HCT116 (cell line): ENCODE results near the gene RXFP4. TPM values are rescaled to one million over a fixed set of nuclear protein-coding genes. Genes with fewer than 3 reads are reported as not detected.

Experiments used
- ATAC-seq: fragments of 200-7000 bp; cut with Tn5 transposase; 2 replicates; pipeline ENCODE4 v1.9.1; 2020; ENCODE audit warnings: mild to moderate bottlenecking, moderate library complexity
- BruUV-seq: library from RNA; stranded (reverse); fragments of 400-500 nt; replicated peaks from 2 replicates; lab custom pipeline; 2021; lab: Mats Ljungman, UMichigan
- CTCF ChIA-PET: fragments of 300-600 bp; sonication (Branson Sonifier 250); formaldehyde crosslinking; loops from one replicate; lab custom pipeline; 2021; ENCODE audit warnings: antibody characterized with exemption; lab: Charles Lee
- POLR2A ChIA-PET: fragments of 300-600, 350-600 bp; sonication (Branson Sonifier 250); formaldehyde crosslinking; loops from one replicate; lab custom pipeline; 2021; ENCODE audit warnings: antibody characterized with exemption; lab: Charles Lee
- RAD21 ChIA-PET, 2 experiments: fragments of 300-600 bp; sonication (Branson Sonifier 250); formaldehyde crosslinking; loops; one replicate each; lab custom pipeline; 2023; ENCODE audit warnings: low total read pairs in 2 of 2; ENCODE audit not compliant: uncharacterized antibody in 2 of 2, unreplicated experiment in 2 of 2, low non-redundant PET in 1 of 2; lab: Charles Lee
- DNase-seq: peaks from one replicate; pipeline ENCODE4 v3.0.0-alpha.2; 2010; ENCODE audit warnings: low read depth, low spot score
- H2AFZ ChIP-seq: fragments of 200-600 bp; shearing (Covaris generic), sonication (generic); 2 replicates; pipeline ENCODE4 v1.6.1; 2017; ENCODE audit warnings: low read depth, mixed run types, mixed read lengths, antibody characterized with exemption, low read length; ENCODE audit not compliant: poor library complexity, severe bottlenecking
- H3K27ac ChIP-seq: 2 replicates; pipeline ENCODE4 v1.5.1; 2012; ENCODE audit warnings: low read depth, low read length
- H3K27me3 ChIP-seq: fragments of 200-600 bp; sonication (generic); 2 replicates; pipeline ENCODE4 v1.6.1; 2016; ENCODE audit warnings: mixed run types, low read length, mixed read lengths; ENCODE audit not compliant: insufficient read depth
- H3K36me3 ChIP-seq, 2 experiments: fragments of 200-500 bp in 1 of 2; fragments of 200-600 bp in 1 of 2; sonication (Bioruptor generic) in 1 of 2; sonication (generic) in 1 of 2; 2 replicates each; pipeline versions ENCODE4 v1.5.1 to v1.6.1; 2014 to 2016; ENCODE audit warnings: low read length in 2 of 2, inconsistent platforms in 1 of 2, mixed read lengths in 1 of 2, mixed run types in 1 of 2; ENCODE audit not compliant: insufficient read depth in 2 of 2, control insufficient read depth in 1 of 2
- H3K4me1 ChIP-seq, 2 experiments: fragments of 200-600 bp in 1 of 2; sonication (generic) in 1 of 2; 2 replicates each; pipeline versions ENCODE4 v1.5.1 to v1.6.1; 2012 to 2017; ENCODE audit warnings: low read length in 2 of 2, inconsistent platforms in 1 of 2, mild to moderate bottlenecking in 1 of 2, mixed read lengths in 1 of 2, mixed run types in 1 of 2, moderate library complexity in 1 of 2; ENCODE audit not compliant: insufficient read depth in 2 of 2, control insufficient read depth in 1 of 2
- H3K4me2 ChIP-seq: fragments of 200-600 bp; sonication (generic); 2 replicates; pipeline ENCODE4 v1.6.1; 2017; ENCODE audit warnings: mixed run types, low read length, mixed read lengths
- H3K4me3 ChIP-seq, 2 experiments: fragments of 200-600 bp in 1 of 2; sonication (generic) in 1 of 2; replicated peaks in 1 of 2; 2 replicates each; pipeline ENCODE4 v1.5.1; 2011 to 2016; ENCODE audit warnings: low read length in 2 of 2, control low read depth in 1 of 2, low read depth in 1 of 2, mild to moderate bottlenecking in 1 of 2, mixed read lengths in 1 of 2, mixed run types in 1 of 2
- H3K79me2 ChIP-seq: fragments of 200-600 bp; sonication (generic); 2 replicates; pipeline ENCODE4 v1.6.1; 2017; ENCODE audit warnings: mild to moderate bottlenecking, mixed run types, low read length, moderate library complexity, mixed read lengths; ENCODE audit not compliant: insufficient read depth
- H3K9ac ChIP-seq: fragments of 200-600 bp; sonication (generic); 2 replicates; pipeline ENCODE4 v1.6.1; 2016; ENCODE audit warnings: low read length, mixed read lengths
- H3K9me2 ChIP-seq: fragments of 200-600 bp; sonication (generic), shearing (Covaris generic); 2 replicates; pipeline ENCODE4 v1.6.1; 2017; ENCODE audit warnings: mixed run types, mild to moderate bottlenecking, moderate library complexity; ENCODE audit not compliant: insufficient read depth
- H3K9me3 ChIP-seq, 2 experiments: fragments of 200-500 bp in 1 of 2; fragments of 200-600 bp in 1 of 2; sonication (Bioruptor generic) in 1 of 2; sonication (generic) in 1 of 2; 2 replicates each; pipeline ENCODE4 v1.6.1; 2014 to 2017; ENCODE audit warnings: low read length in 2 of 2, mixed read lengths in 2 of 2, inconsistent platforms in 1 of 2, low read depth in 1 of 2, mild to moderate bottlenecking in 1 of 2, mixed run types in 1 of 2, moderate library complexity in 1 of 2; ENCODE audit not compliant: control insufficient read depth in 1 of 2, insufficient read depth in 1 of 2
- H4K20me1 ChIP-seq: fragments of 200-600 bp; sonication (generic), shearing (Covaris generic); 2 replicates; pipeline ENCODE4 v1.6.1; 2017; ENCODE audit warnings: mixed run types, mild to moderate bottlenecking, moderate library complexity; ENCODE audit not compliant: insufficient read depth
- CEBPB ChIP-seq: IDR thresholded peaks from 2 replicates; pipeline ENCODE4 v1.6.1; 2012; ENCODE audit warnings: low read depth
- ELF1 ChIP-seq: IDR thresholded peaks from 2 replicates; pipeline ENCODE4 v1.6.1; 2012; ENCODE audit warnings: low read depth, borderline replicate concordance
- FOSL1 ChIP-seq: IDR thresholded peaks from 2 replicates; pipeline ENCODE4 v1.6.1; 2012; ENCODE audit warnings: low read depth
- POLR2AphosphoS5 ChIP-seq: IDR thresholded peaks from 2 replicates; pipeline ENCODE4 v1.6.1; 2011; ENCODE audit warnings: mild to moderate bottlenecking, low read depth, low read length, moderate library complexity
- SIN3A ChIP-seq: IDR thresholded peaks from 2 replicates; pipeline ENCODE4 v1.6.1; 2012; ENCODE audit warnings: low read depth
- SP1 ChIP-seq: IDR thresholded peaks from 2 replicates; pipeline ENCODE4 v1.6.1; 2012; ENCODE audit warnings: low read depth
- TCF7L2 ChIP-seq: IDR thresholded peaks from 2 replicates; pipeline ENCODE4 v1.7.0; 2011; ENCODE audit warnings: borderline replicate concordance, inconsistent platforms; ENCODE audit not compliant: insufficient read depth, insufficient read length; ENCODE audit errors: extremely low read depth
- ZFX ChIP-seq: fragments of 450-650 bp; IDR thresholded peaks from 2 replicates; pipeline ENCODE4 v1.6.1; 2017
- intact Hi-C: fragments of 100-400 bp; cut with micrococcal nuclease; formaldehyde crosslinking; loops from 2 replicates; pipeline ENCODE4 v1.10.0; 2022
- total RNA-seq: library from RNA; stranded (reverse); gene quantifications from one replicate; pipeline ENCODE4 v1.2.1, GENCODE V29; 2021; ENCODE audit not compliant: unreplicated experiment
- TF ChIP-seq, protein P1 (sequence below): IDR thresholded peaks from 2 replicates; pipeline ENCODE4 v1.6.1; 2012; ENCODE audit warnings: low read depth
- TF ChIP-seq, protein P2 (sequence below): IDR thresholded peaks from 2 replicates; pipeline ENCODE4 v1.6.1; 2012
- TF ChIP-seq, protein P3 (sequence below): IDR thresholded peaks from 2 replicates; pipeline ENCODE4 v1.6.1; 2011; ENCODE audit warnings: mild to moderate bottlenecking, low read length, moderate library complexity; ENCODE audit not compliant: insufficient replicate concordance; ENCODE audit errors: extremely low read depth

Gene RXFP4
- total RNA-seq, 1 experiment from 2014 or later = 0.20 TPM

DNA sequence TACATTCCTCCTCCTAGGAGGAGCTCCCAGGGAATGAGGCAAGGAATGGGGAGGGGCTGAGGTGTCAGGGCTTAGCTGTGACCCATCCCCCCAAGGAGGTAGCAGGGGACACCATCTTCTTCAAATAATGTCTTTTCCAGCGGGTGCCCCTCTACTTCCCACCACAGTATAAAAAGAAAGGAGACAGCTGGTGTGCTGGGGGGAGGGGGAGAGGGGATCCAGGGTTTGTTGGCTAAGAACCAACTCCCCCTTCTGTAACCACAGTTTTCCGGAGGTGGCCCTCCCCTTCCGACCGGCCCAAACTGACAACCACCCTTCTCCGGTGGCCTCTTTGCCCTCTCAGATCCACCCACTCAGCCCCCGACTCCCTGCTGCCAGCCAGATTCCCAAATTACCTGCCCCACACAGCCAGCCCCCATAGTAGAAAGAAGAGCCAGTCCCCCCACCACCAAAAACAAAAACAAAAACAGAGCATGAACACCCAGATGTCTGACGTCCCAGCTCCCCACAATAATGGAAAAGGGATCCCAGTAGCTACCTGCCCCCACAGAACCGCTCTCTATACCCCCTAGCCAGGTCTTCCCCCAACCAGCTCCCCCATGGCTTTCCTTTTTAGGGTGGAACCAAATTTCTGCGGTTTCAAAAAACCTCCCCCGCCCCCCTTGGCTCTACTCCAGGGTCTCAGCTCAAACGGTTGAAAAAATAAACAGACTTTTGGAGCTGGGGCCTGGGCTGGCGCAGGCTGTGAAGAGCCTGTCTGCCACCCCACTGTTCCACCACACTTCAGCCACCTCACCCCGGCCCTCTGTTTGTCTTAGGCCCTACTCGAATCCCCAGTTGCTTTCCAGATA, 34.8 kb downstream of the RXFP4 start:
- no peaks in the 10 kb centered on the region for H4K20me1 ChIP-seq
- ChIA-PET RAD21 (interaction anchor here (0.6 to 1.0 kb wide), 4 partner anchors 13 to 775 kb away, joined by 3 to 4 read pairs (median 3); partner anchors contain the start of gene HDGF (in 1 of the 2)), CTCF (interaction anchor here (1.3 to 2.7 kb wide), 2 partner anchors 13 to 38 kb away, joined by 4 to 8 read pairs; no protein-coding TSS in a partner anchor), POLR2A (interaction anchor here (0.9 to 3.6 kb wide), 5 partner anchors 7 to 42 kb away, joined by 3 to 28 read pairs (median 9); partner anchors contain the start of gene KHDC4)
- intact Hi-C loops = no loop called here
- no peak for TF ChIP-seq POLR2AphosphoS5
- TF ChIP-seq, protein P1, sequence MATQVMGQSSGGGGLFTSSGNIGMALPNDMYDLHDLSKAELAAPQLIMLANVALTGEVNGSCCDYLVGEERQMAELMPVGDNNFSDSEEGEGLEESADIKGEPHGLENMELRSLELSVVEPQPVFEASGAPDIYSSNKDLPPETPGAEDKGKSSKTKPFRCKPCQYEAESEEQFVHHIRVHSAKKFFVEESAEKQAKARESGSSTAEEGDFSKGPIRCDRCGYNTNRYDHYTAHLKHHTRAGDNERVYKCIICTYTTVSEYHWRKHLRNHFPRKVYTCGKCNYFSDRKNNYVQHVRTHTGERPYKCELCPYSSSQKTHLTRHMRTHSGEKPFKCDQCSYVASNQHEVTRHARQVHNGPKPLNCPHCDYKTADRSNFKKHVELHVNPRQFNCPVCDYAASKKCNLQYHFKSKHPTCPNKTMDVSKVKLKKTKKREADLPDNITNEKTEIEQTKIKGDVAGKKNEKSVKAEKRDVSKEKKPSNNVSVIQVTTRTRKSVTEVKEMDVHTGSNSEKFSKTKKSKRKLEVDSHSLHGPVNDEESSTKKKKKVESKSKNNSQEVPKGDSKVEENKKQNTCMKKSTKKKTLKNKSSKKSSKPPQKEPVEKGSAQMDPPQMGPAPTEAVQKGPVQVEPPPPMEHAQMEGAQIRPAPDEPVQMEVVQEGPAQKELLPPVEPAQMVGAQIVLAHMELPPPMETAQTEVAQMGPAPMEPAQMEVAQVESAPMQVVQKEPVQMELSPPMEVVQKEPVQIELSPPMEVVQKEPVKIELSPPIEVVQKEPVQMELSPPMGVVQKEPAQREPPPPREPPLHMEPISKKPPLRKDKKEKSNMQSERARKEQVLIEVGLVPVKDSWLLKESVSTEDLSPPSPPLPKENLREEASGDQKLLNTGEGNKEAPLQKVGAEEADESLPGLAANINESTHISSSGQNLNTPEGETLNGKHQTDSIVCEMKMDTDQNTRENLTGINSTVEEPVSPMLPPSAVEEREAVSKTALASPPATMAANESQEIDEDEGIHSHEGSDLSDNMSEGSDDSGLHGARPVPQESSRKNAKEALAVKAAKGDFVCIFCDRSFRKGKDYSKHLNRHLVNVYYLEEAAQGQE = no peak
- no peak for TF ChIP-seq ZFX
- TF ChIP-seq, protein P2, sequence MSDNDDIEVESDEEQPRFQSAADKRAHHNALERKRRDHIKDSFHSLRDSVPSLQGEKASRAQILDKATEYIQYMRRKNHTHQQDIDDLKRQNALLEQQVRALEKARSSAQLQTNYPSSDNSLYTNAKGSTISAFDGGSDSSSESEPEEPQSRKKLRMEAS = no peak
- no peak for TF ChIP-seq TCF7L2
- TF ChIP-seq ELF1 = no peak
- TF ChIP-seq CEBPB = no peak
- TF ChIP-seq SIN3A = no peak
- TF ChIP-seq, protein P3, sequence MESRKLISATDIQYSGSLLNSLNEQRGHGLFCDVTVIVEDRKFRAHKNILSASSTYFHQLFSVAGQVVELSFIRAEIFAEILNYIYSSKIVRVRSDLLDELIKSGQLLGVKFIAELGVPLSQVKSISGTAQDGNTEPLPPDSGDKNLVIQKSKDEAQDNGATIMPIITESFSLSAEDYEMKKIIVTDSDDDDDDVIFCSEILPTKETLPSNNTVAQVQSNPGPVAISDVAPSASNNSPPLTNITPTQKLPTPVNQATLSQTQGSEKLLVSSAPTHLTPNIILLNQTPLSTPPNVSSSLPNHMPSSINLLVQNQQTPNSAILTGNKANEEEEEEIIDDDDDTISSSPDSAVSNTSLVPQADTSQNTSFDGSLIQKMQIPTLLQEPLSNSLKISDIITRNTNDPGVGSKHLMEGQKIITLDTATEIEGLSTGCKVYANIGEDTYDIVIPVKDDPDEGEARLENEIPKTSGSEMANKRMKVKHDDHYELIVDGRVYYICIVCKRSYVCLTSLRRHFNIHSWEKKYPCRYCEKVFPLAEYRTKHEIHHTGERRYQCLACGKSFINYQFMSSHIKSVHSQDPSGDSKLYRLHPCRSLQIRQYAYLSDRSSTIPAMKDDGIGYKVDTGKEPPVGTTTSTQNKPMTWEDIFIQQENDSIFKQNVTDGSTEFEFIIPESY = no peak
- TF ChIP-seq SP1 = no peak
- TF ChIP-seq FOSL1 = no peak
- peak overlapping the region; percentile 96 for H3K4me2 ChIP-seq
- no peaks in the 10 kb centered on the region for H3K9me3 ChIP-seq
- DNase-seq (no peak), ATAC-seq (peak; percentile 32)
- H2AFZ ChIP-seq = no peak overlapping the region
- H3K36me3 ChIP-seq = no peaks in the 10 kb centered on the region
- peak overlapping the region; percentile 87 to 91 for H3K4me3 ChIP-seq
- H3K27ac ChIP-seq = peak overlapping the region; percentile 85
- no TSS peak for BruUV-seq
- no peaks in the 10 kb centered on the region for H3K9me2 ChIP-seq
- H3K27me3 ChIP-seq = no peaks in the 10 kb centered on the region
- peaks cover 76% of the 10 kb centered on the region for H3K79me2 ChIP-seq
- H3K9ac ChIP-seq = peak overlapping the region; percentile 97
- peaks cover 49 to 69% of the 10 kb centered on the region in 2 experiments for H3K4me1 ChIP-seq
